GM18498 (cell line): ENCODE data around the gene KCNG2.
"Not testable (repeated sequence)": the region's sequence is repeated elsewhere in the genome, so short reads cannot be mapped to it uniquely, and the experiment has no call there.

Experiments
- ATAC-seq: cut with Tn5 transposase; IDR thresholded peaks from one replicate; pipeline ENCODE4 v1.9.1; 2021; ENCODE audit warnings: mild to moderate bottlenecking, moderate library complexity; ENCODE audit not compliant: unreplicated experiment

Gene KCNG2

GRCh38 chr18:79851489-79851888 lies 53.8 kb downstream of the KCNG2 start:
- no peak for ATAC-seq

GRCh38 chr18:79851950-79852349 lies 54.2 kb downstream of the KCNG2 start:
- no peak for ATAC-seq

GRCh38 chr18:79852561-79853302 lies 55.0 kb downstream of the KCNG2 start:
- ATAC-seq = no peak

- ATAC-seq = no peak
Measured at GRCh38 chr18:79853303-79853992, 55.7 kb downstream of the KCNG2 start.

- no peak for ATAC-seq
Measured at GRCh38 chr18:79853993-79854364, 56.2 kb downstream of the KCNG2 start.

- peak; percentile 71 for ATAC-seq
Measured at GRCh38 chr18:79855147-79855933, 57.6 kb downstream of the KCNG2 start.

DNA sequence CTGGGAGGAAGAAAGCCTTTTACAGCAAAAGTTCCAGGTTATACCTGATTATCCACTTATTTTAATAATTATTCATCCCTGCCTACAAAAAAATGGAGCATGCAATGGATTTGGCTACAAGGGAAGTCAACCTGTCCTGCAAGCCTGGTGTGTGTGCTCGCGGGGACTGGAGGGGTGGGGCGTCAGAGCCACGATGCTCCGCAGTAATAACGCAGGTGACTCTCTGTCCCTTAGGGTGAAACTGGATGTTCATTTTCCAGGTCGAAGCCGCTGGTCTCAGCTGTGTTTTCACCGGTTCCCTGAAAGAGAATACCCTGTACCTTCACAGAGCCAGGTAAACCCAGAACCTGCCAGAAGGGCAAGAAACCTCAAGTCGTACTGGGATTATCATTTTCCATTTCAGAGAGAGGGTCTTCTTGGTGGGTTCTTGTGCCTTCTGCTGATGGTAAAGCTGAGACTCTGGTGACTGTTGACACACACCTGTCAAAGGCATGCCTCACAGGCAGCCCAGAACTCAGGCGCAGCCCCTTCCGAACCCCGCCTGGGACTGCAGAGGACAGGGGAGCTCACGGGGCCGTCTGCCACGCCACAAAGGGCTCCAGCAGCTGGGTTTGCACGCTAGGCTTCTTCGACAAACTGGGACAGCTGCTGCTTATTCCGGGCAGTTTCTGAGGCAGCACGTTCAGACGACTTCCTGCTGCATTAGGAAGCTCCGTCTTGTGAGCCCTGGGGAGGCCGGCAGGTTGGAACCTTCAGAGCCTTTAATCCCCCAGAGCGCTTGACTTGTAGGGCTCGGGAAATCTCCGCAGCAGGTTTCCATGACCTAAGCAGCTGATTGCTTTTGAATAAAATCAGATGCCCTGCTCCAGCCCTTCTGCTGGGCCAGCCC lies 58.6 kb downstream of the KCNG2 start:
- ATAC-seq = peak; percentile 50

DNA sequence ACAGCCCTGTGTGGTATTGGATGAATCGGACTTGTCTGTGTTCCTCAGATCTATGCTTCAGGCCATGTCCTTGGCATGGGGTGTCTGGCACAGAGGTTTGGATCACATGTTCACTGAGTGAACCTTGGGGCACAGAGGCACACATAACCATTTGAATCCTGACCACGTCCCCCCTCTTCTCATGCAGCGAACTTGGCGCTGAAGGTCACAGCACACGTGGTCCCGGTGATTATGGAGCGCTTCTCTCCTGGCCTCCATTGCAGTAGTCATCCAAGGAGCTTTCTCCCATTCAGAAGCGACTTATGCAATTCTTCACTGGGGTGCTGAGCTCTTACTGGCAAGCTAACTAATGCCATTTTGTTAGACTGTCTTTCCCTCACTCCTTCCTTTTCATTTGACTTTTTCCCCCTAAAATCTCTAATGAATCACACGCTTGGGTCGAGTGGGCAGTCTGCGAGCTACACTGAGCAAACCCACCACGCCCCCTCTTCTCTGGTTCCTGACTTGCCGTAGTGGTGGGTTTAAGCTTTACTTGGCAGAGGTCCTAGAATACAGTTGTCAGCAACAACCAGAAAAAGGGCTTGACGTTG lies 59.4 kb downstream of the KCNG2 start:
- ATAC-seq = no peak

GRCh38 chr18:79859314-79859713 lies 61.6 kb downstream of the KCNG2 start:
- no peak for ATAC-seq

GRCh38 chr18:79861687-79862086 lies 63.9 kb downstream of the KCNG2 start:
- no peak for ATAC-seq

DNA sequence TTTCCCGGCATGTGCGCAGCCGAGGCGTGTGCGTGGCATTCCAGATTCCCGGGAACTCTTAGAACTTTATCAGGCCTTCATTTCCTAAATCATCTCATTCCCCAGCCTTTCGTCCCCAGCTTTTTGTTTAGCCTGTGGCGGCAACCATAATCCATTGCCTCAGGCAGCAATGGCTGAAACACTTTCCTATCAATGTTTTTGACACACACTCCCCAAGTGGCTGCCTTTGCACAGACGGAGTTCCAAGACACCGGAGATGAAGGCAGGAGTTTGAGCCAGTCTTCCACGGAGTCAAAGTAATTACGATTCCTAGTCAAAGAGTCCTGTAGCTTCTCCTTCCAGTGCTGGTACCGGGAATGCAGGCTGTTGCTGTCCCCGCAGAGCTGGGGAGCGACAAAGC lies 64.8 kb downstream of the KCNG2 start:
- ATAC-seq = no peak

DNA sequence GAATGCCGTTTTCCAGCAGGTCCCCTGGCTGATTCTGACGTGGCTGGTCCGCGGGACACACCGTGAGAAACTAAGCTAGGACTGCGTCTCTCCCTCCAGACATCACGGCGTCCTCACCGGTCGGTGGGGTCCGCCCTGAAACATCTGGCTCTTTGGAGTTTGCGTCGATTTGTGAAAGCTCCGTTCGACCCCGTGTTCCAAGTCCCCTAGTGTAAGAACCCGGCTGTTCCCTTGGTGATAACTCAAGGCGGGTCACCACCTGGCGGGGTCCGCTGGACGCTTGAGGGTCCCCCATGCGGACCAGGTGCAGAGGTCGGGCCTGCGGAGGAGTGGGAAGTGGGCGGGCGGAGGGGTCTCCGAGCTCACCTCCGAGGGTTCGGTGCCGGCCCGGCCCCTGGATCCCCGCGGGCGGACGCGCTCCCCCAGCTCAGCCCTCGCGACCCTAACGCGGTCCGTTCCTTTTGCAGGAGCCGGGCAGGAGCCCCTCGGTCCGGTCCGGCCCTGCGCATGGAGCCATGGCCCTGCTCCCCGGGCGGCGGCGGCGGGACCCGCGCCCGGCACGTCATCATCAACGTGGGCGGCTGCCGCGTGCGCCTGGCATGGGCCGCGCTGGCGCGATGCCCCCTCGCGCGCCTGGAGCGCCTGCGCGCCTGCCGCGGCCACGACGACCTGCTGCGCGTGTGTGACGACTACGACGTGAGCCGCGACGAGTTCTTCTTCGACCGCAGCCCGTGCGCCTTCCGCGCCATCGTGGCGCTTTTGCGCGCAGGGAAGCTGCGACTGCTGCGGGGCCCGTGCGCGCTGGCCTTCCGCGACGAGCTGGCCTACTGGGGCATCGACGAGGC lies 65.6 kb downstream of the KCNG2 start:
- no peak for ATAC-seq

GRCh38 chr18:79864006-79864725 lies 66.4 kb downstream of the KCNG2 start:
- no peak for ATAC-seq

DNA sequence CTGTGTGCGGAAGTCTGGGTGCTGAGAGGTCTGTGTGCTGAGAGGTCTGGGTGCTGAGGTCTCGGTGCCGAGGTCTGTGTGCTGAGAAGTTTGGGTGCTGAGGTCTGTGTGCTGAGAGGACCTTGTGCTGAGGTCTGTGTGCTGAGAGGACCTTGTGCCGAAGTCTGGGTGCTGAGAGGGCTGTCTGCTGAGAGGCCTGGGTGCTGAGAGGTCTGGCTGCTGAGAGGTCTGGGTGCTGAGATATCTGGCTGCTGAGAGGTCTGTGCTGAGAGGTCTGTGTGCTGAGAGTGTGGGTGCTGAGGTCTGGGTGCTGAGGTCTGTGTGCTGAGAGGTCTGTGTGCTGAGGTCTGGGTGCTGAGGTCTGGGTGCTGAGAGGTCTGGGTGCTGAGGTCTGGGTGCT lies 67.2 kb downstream of the KCNG2 start:
- not testable (repeated sequence) for ATAC-seq

DNA sequence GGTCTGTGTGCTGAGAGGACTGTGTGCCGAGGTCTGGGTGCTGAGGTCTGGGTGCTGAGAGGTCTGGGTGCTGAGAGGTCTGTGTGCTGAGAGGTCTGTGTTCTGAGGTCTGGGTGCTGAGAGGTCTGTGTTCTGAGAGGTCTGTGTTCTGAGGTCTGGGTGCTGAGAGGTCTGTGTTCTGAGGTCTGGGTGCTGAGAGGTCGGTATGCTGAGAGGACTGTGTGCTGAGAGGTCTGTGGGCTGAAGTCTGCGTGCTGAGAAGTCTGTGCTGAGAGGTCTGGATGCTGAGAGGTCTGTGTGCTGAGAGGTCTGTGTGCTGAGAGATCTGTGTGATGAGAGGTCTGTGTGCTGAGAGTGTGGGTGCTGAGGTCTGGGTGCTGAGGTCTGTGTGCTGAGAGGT lies 68.2 kb downstream of the KCNG2 start:
- ATAC-seq = not testable (repeated sequence)

DNA sequence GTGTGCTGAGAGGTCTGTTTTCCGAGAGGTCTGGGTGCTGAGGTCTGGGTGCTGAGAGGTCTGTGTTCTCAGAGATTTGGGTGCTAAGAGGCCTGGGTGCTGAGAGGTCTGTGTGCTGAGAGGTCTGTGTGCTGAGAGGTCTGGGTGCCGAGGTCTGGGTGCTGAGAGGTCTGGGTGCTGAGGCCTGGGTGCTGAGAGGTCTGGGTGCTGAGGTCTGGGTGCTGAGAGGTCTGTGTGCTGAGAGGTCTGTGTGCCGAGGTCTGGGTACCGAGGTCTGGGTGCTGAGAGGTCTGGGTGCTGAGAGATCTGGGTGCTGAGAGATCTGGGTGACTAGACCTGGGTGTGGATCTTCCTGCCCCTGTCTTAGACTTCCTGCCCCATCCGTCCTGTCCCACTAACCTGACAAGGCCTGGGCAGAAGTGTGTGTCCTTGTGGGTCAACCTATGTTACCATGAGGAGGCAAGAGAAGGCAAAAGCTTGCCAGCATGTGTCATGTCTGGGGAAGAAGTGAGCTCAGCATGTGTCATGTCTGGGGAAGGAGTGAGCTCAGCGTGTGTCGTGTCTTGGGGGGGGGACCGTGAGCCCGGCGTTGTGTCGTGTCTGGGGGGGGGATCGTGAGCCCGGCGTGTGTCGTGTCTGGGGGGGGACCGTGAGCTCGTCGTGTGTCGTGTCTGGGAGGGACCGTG lies 69.3 kb downstream of the KCNG2 start:
- ATAC-seq = no peak

- no peak for ATAC-seq
Measured at GRCh38 chr18:79867666-79868065, 69.9 kb downstream of the KCNG2 start.

- no peak for ATAC-seq
Measured at GRCh38 chr18:79868168-79868784, 70.5 kb downstream of the KCNG2 start.
